ENCODE measurements around the gene ELP4. TPM values are rescaled to one million over a fixed set of nuclear protein-coding genes. Genes with fewer than 3 reads are reported as not detected.

The ELP4 gene
- total and polyA plus RNA-seq, 2 experiments from 2014 or later: 12.3 to 25.1 TPM

DNA sequence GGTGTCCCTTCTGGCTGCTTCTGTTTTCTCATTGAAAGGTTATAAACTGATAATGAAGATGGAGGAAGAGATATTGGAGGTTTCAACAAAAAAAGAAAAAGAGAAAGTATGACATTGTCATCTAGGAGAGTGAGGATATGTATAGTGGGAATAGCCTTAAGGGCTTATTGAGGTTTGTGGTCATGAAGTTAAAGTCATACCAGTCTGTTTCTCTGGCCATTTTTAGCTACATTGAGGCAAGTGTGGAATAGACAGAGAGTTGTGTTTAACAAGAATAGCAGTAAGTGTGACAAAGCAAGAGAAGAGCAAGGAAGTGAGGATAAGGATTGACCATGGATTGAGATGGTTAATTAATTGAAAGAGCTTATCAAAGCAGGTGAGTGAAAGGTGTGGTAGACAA, 110.4 kb downstream of the ELP4 start:
- no peaks in the 10 kb centered on the region for H3K4me1 ChIP-seq (ENCODE audit: insufficient read depth)
- H3K9me3 ChIP-seq (ENCODE audit: low read depth): no peaks in the 10 kb centered on the region
- no peaks in the 10 kb centered on the region for H4K20me1 ChIP-seq (ENCODE audit: insufficient read depth, poor library complexity, severe bottlenecking)
- H3K27ac ChIP-seq: no peak overlapping the region
- H3K27me3 ChIP-seq: no peaks in the 10 kb centered on the region
- H3K4me3 ChIP-seq: no peak overlapping the region
- no peaks in the 10 kb centered on the region for H3K36me3 ChIP-seq (replicated peaks; ENCODE audit: insufficient read depth, low read depth)
- no peak overlapping the region for H3K4me2 ChIP-seq
- TF ChIP-seq, protein P1, sequence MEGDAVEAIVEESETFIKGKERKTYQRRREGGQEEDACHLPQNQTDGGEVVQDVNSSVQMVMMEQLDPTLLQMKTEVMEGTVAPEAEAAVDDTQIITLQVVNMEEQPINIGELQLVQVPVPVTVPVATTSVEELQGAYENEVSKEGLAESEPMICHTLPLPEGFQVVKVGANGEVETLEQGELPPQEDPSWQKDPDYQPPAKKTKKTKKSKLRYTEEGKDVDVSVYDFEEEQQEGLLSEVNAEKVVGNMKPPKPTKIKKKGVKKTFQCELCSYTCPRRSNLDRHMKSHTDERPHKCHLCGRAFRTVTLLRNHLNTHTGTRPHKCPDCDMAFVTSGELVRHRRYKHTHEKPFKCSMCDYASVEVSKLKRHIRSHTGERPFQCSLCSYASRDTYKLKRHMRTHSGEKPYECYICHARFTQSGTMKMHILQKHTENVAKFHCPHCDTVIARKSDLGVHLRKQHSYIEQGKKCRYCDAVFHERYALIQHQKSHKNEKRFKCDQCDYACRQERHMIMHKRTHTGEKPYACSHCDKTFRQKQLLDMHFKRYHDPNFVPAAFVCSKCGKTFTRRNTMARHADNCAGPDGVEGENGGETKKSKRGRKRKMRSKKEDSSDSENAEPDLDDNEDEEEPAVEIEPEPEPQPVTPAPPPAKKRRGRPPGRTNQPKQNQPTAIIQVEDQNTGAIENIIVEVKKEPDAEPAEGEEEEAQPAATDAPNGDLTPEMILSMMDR (IDR thresholded peaks at IDR 0.05; ENCODE audit: poor library complexity): no peak
- TF ChIP-seq EZH2phosphoT487 (IDR thresholded peaks at IDR 0.05; ENCODE audit: low read depth, severe bottlenecking, unreplicated experiment) (no peak), EZH2 (IDR thresholded peaks at IDR 0.05; ENCODE audit: borderline replicate concordance) (no peak)
- no peak for DNase-seq (ENCODE audit: low spot score)
- no peak overlapping the region for H2AFZ ChIP-seq
- H3K79me2 ChIP-seq: no peaks in the 10 kb centered on the region
- H3K9me2 ChIP-seq (replicated peaks; ENCODE audit: insufficient read depth): no peaks in the 10 kb centered on the region

DNA sequence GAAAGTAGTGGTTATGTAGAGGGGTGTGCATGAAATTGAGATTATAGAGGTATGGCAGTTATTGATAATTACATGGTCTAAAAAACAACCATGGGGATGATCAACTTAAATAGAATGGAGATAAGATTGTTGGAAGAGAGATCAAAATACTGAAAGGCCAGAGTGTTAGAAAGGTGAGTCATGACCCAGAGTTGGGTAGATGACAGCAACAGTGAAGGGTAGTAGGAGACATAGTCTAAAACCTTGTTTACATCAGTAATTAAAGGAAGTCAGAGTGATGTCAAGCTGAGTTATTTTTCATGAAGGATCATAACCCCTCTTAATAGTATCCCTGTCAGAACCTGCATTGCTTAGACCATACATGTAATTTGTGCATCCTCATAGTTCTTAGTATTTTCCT, 110.9 kb downstream of the ELP4 start:
- no peaks in the 10 kb centered on the region for H3K9me2 ChIP-seq (replicated peaks; ENCODE audit: insufficient read depth)
- H3K4me2 ChIP-seq: no peak overlapping the region

DNA sequence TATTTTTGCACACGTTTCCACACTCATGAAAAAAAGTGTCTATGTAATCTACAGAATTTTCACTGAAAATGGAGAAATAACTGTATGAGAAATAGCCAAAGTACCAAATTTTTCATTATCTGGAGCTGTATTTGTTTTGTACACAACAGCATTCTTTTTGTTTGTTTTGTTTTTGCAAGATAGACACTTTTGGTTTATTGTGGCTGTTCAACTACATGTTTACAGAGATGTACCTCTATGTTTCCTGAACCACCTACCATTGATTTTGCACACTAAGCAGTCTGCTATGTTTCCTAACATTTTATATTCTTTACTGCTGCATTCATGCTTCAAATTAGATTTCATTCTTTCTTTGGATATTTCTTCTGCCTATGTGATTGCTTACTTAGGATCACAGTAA, 116.3 kb downstream of the ELP4 start:
- WGBS (ENCODE audit: low lambda C conversion rate, missing lambda C conversion rate): 93% methylated on average over 1 of the region's 1 CpG
- H3K4me3 ChIP-seq: no peak overlapping the region

More for the DNA sequence above, 110.9 kb downstream of the ELP4 start:
- Histone ChIP-seq H3K4me3 (no peak overlapping the region), H3K79me2 (no peaks in the 10 kb centered on the region), H3K27ac (no peak overlapping the region), H3K36me3 (replicated peaks; ENCODE audit: insufficient read depth, low read depth) (no peaks in the 10 kb centered on the region), H2AFZ (no peak overlapping the region), H3K9me3 (ENCODE audit: low read depth) (no peaks in the 10 kb centered on the region), H4K20me1 (ENCODE audit: insufficient read depth, poor library complexity, severe bottlenecking) (no peaks in the 10 kb centered on the region), H3K27me3 (no peaks in the 10 kb centered on the region), H3K4me1 (ENCODE audit: insufficient read depth) (no peaks in the 10 kb centered on the region)
- TF ChIP-seq, protein P1 (IDR thresholded peaks at IDR 0.05; ENCODE audit: poor library complexity): no peak
- TF ChIP-seq EZH2phosphoT487 (IDR thresholded peaks at IDR 0.05; ENCODE audit: low read depth, severe bottlenecking, unreplicated experiment): no peak
- no peak for TF ChIP-seq EZH2 (IDR thresholded peaks at IDR 0.05; ENCODE audit: borderline replicate concordance)
- DNase-seq (ENCODE audit: low spot score): no peak

More for the DNA sequence above, 116.3 kb downstream of the ELP4 start:
- Histone ChIP-seq H3K4me2 (no peak overlapping the region), H3K36me3 (replicated peaks; ENCODE audit: insufficient read depth, low read depth) (no peaks in the 10 kb centered on the region), H3K9me3 (ENCODE audit: low read depth) (no peaks in the 10 kb centered on the region), H3K27me3 (no peaks in the 10 kb centered on the region), H3K27ac (no peak overlapping the region), H3K4me1 (ENCODE audit: insufficient read depth) (no peaks in the 10 kb centered on the region), H4K20me1 (ENCODE audit: insufficient read depth, poor library complexity, severe bottlenecking) (no peaks in the 10 kb centered on the region), H3K9me2 (replicated peaks; ENCODE audit: insufficient read depth) (no peaks in the 10 kb centered on the region), H3K79me2 (no peaks in the 10 kb centered on the region), H2AFZ (no peak overlapping the region)
- TF ChIP-seq, protein P1 (IDR thresholded peaks at IDR 0.05; ENCODE audit: poor library complexity): no peak
- TF ChIP-seq EZH2phosphoT487 (IDR thresholded peaks at IDR 0.05; ENCODE audit: low read depth, severe bottlenecking, unreplicated experiment): no peak
- TF ChIP-seq EZH2 (IDR thresholded peaks at IDR 0.05; ENCODE audit: borderline replicate concordance): no peak
- DNase-seq (ENCODE audit: low spot score): no peak
